ENCODE data around the gene ADGRE3. TPM values are rescaled to one million over a fixed set of nuclear protein-coding genes. Genes with fewer than 3 reads are reported as not detected.

Gene ADGRE3
- total and polyA plus RNA-seq, 2 of the 8 experiments (the other 6 are each of a cell fraction or from before 2014, with no cell fraction given), result not detected

GRCh38 chr19:14577264-14577663 lies 97.4 kb downstream of the ADGRE3 start (continued):
- no peak for TF ChIP-seq NRF1 (IDR thresholded peaks at IDR 0.05; ENCODE audit: low read depth, low read length)
- no peak for TF ChIP-seq RXRA (IDR thresholded peaks at IDR 0.05; ENCODE audit: insufficient read depth, low read depth, low read length)
- TF ChIP-seq BRCA1 (IDR thresholded peaks at IDR 0.05; ENCODE audit: low read depth, low read length), result no peak
- TF ChIP-seq E2F6 (IDR thresholded peaks at IDR 0.05), result no peak
- no peak for TF ChIP-seq TEAD4 (IDR thresholded peaks at IDR 0.05; ENCODE audit: low read depth, low read length)
- no peak for TF ChIP-seq GABPA (IDR thresholded peaks at IDR 0.05; ENCODE audit: borderline replicate concordance, insufficient read depth, low read length)
- TF ChIP-seq RFX5 (IDR thresholded peaks at IDR 0.05; ENCODE audit: borderline replicate concordance, low read depth, low read length), result no peak
- no peak for TF ChIP-seq CTCF (IDR thresholded peaks at IDR 0.05; ENCODE audit: control extremely low read depth in 1 of 3, insufficient read depth in 1 of 3, low read depth in 1 of 3, low read length in 3 of 3)
- TF ChIP-seq SP1 (IDR thresholded peaks at IDR 0.05; ENCODE audit: low read depth, low read length), result no peak
